ENCODE data around the gene TTC3.
"Not testable (repeated sequence)": the region's sequence is repeated elsewhere in the genome, so short reads cannot be mapped to it uniquely, and the experiment has no call there.

Gene TTC3

DNA sequence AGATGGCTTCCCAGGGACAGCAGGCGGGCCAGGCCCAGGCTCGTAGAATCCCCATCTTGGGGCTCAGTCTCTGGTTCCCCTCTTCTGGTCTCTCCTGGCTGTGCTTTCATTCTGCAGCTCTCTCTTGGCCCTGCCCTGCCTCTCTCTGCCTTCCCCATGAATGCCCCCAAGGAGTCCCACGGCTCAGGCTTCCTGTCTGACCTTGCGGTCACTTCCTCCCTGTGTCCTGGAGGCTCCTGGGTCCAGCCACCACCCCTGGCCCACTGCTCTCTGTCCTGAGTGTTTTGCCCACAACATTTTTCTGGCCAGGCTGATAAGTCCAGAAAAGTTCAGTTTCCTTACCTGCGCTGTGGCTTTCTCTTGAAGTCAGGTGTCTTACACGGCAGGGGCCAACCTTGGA, 29.2 kb upstream of the TTC3 start:
- H3K9ac ChIP-seq (ENCODE audit: low read length), result no peak overlapping the region
- peaks cover 42% of the 10 kb centered on the region for H3K27me3 ChIP-seq (ENCODE audit: control insufficient read depth, insufficient read depth, low read length)
- no peaks in the 10 kb centered on the region for H3K9me3 ChIP-seq (ENCODE audit: control insufficient read depth, insufficient read depth, low read depth, low read length)
- no peaks in the 10 kb centered on the region for H3K36me3 ChIP-seq (ENCODE audit: control insufficient read depth, insufficient read depth, low read length)
- no peak overlapping the region for H3K4me3 ChIP-seq (ENCODE audit: low read depth, low read length)
- H3K4me1 ChIP-seq (ENCODE audit: control insufficient read depth, insufficient read depth, low read length), result peaks cover 30% of the 10 kb centered on the region
- H3K27ac ChIP-seq (ENCODE audit: low read depth, low read length), result no peak overlapping the region

DNA sequence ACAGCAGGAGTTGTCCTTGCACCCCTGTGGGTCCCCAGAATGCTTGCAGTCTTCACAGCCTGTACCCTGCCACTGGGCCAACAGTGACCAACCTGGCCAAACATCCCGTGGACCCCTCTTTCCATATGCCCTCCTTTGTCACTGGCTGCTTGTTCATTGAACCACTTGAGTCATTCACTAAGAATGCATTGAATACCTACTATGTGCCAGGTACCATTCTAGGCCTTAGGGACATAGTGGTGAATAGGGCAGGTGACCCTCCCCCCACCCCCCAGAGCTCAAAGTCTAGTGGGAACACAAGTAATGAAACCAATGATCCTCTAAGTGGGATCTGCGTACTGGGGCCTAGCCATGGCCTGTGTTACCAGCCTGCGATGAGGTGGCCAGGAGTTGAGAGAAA, 28.4 kb upstream of the TTC3 start:
- peaks cover 44% of the 10 kb centered on the region for H3K27me3 ChIP-seq (ENCODE audit: control insufficient read depth, insufficient read depth, low read length)
- no peaks in the 10 kb centered on the region for H3K9me3 ChIP-seq (ENCODE audit: control insufficient read depth, insufficient read depth, low read depth, low read length)
- H3K27ac ChIP-seq (ENCODE audit: low read depth, low read length), result no peak overlapping the region
- H3K36me3 ChIP-seq (ENCODE audit: control insufficient read depth, insufficient read depth, low read length), result no peaks in the 10 kb centered on the region
- no peak overlapping the region for H3K9ac ChIP-seq (ENCODE audit: low read length)
- H3K4me3 ChIP-seq (ENCODE audit: low read depth, low read length), result no peak overlapping the region
- H3K4me1 ChIP-seq (ENCODE audit: control insufficient read depth, insufficient read depth, low read length), result peaks cover 26% of the 10 kb centered on the region

DNA sequence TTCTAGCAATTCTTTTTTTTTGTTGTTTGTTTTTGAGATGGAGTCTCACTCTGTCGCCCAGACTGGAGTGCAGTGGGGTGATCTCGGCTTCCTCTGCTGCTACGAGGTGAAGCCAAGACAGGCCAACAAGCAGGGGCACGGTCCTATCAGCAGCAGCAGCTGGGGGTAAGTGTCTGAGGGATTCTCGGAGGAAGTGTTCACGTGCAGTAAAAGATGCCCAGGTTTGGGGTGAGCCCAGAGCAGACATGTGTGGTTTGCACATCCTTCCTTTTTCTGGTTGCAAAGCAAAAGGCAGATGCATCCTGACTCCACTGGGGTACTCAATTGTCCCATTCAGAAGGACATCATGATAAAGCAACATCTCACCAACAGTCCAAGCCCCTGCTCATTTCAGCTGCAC, 27.9 kb upstream of the TTC3 start:
- Histone ChIP-seq H3K4me3 (ENCODE audit: low read depth, low read length) (no peak overlapping the region), H3K27ac (ENCODE audit: low read depth, low read length) (no peak overlapping the region), H3K27me3 (ENCODE audit: control insufficient read depth, insufficient read depth, low read length) (peaks cover 43% of the 10 kb centered on the region), H3K4me1 (ENCODE audit: control insufficient read depth, insufficient read depth, low read length) (peaks cover 26% of the 10 kb centered on the region), H3K9me3 (ENCODE audit: control insufficient read depth, insufficient read depth, low read depth, low read length) (no peaks in the 10 kb centered on the region), H3K36me3 (ENCODE audit: control insufficient read depth, insufficient read depth, low read length) (no peaks in the 10 kb centered on the region), H3K9ac (ENCODE audit: low read length) (no peak overlapping the region)

DNA sequence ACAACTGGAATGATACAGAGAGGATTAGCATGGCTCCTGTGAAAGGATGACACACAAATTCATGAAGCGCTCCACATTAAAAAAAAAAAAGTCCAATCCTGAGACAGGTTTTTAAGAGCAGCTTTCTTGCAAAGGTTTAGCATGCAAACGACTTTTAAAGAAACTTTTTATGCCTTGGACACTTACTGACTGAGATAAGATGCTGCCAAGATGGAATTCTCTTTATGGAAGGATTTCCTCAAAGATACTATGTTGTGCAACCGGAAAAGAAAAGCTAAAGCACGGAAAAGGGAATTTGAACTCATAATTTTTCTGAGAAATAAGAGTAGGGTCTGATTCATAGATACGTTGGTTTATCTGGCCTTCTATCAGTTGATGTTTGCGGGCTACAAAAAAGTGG, 27.5 kb upstream of the TTC3 start:
- no peak overlapping the region for H3K27ac ChIP-seq (ENCODE audit: low read depth, low read length)
- no peak overlapping the region for H3K9ac ChIP-seq (ENCODE audit: low read length)
- peaks cover 39% of the 10 kb centered on the region for H3K27me3 ChIP-seq (ENCODE audit: control insufficient read depth, insufficient read depth, low read length)
- H3K4me1 ChIP-seq (ENCODE audit: control insufficient read depth, insufficient read depth, low read length), result peaks cover 26% of the 10 kb centered on the region
- H3K36me3 ChIP-seq (ENCODE audit: control insufficient read depth, insufficient read depth, low read length), result no peaks in the 10 kb centered on the region
- no peaks in the 10 kb centered on the region for H3K9me3 ChIP-seq (ENCODE audit: control insufficient read depth, insufficient read depth, low read depth, low read length)
- no peak overlapping the region for H3K4me3 ChIP-seq (ENCODE audit: low read depth, low read length)

DNA sequence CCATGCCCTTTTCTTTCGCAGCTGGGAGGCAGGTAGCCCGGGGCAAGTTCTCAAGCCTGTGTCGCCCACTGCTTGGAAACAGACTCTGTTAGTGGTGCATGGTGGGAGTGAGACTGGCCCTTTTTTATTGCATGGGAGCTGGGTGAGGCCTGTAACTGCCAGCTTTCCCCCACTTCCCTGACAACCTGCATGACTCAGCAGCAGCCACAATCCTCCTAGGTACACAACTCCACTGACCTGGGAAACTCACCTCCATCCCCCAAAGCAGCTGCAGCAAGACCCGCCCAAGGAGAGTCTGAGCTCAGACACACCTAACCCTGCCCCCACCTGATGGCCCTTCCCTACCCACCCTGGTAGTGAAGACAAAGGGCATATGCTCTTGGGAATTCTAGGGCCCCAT, 26.0 kb upstream of the TTC3 start:
- no peak overlapping the region for H3K4me3 ChIP-seq (ENCODE audit: low read depth, low read length)
- no peaks in the 10 kb centered on the region for H3K9me3 ChIP-seq (ENCODE audit: control insufficient read depth, insufficient read depth, low read depth, low read length)
- peaks cover 25% of the 10 kb centered on the region for H3K27me3 ChIP-seq (ENCODE audit: control insufficient read depth, insufficient read depth, low read length)
- H3K27ac ChIP-seq (ENCODE audit: low read depth, low read length), result no peak overlapping the region
- H3K9ac ChIP-seq (ENCODE audit: low read length), result no peak overlapping the region
- H3K36me3 ChIP-seq (ENCODE audit: control insufficient read depth, insufficient read depth, low read length), result no peaks in the 10 kb centered on the region
- H3K4me1 ChIP-seq (ENCODE audit: control insufficient read depth, insufficient read depth, low read length), result peaks cover 19% of the 10 kb centered on the region

DNA sequence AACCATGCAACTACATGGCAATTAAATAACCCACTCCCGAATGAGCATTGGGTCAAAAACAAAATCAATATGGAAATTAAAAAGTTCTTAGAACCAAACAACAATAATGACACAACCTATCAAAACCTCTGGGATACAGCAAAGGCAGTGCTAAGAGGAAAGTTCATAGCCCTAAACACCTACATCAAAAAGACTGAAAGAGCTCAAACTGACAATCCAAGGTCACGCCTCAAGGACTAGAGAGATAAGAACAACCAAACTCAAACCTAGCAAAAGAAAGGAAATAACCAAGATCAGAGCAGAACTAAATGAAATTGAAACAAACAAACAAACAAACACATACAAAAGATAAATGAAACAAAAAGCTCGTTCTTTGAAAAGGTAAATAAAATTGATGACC, 23.3 kb upstream of the TTC3 start:
- H3K36me3 ChIP-seq (ENCODE audit: control insufficient read depth, insufficient read depth, low read length); H3K4me3 ChIP-seq (ENCODE audit: low read depth, low read length); H3K9ac ChIP-seq (ENCODE audit: low read length); H3K9me3 ChIP-seq (ENCODE audit: control insufficient read depth, insufficient read depth, low read depth, low read length); H3K27ac ChIP-seq (ENCODE audit: low read depth, low read length): not testable (repeated sequence)
- peaks cover 16% of the 10 kb centered on the region for H3K4me1 ChIP-seq (ENCODE audit: control insufficient read depth, insufficient read depth, low read length)
- H3K27me3 ChIP-seq (ENCODE audit: control insufficient read depth, insufficient read depth, low read length), result peaks cover 25% of the 10 kb centered on the region

DNA sequence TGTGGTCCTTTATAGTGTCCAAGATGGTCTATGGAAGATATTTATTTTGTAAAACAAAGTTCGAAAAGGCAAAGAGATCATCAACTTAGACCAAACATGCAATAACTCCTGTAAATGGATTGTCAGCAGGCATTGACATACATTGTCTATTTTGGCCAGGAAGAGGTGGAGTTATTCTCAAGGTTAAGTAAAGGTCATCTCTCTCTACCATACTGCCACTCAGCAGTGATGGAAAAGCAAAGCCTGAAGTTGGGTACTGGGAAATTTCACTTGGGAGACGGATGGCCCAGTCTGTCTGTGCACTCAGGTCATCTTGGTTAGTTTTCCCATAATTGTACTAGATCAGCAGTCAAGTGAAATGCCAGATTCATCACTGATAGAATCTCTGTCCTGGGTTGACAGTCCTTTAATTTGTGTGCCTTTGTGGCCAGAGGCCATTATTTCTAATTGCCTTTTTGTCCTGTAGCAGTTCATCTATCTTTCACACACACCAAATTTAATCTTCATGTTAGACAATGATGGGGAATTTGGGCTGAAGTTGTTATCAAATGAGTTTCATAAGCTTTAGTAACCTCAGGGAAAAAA, 17.7 kb upstream of the TTC3 start:
- H3K4me3 ChIP-seq (ENCODE audit: low read depth, low read length), result no peak overlapping the region
- H3K36me3 ChIP-seq (ENCODE audit: control insufficient read depth, insufficient read depth, low read length), result no peaks in the 10 kb centered on the region
- H3K27me3 ChIP-seq (ENCODE audit: control insufficient read depth, insufficient read depth, low read length), result no peaks in the 10 kb centered on the region; the same call in 1 of the 2 replicates
- H3K27ac ChIP-seq (ENCODE audit: low read depth, low read length), result no peak overlapping the region
- no peak overlapping the region for H3K9ac ChIP-seq (ENCODE audit: low read length)
- peaks cover 17% of the 10 kb centered on the region for H3K4me1 ChIP-seq (ENCODE audit: control insufficient read depth, insufficient read depth, low read length)
- H3K9me3 ChIP-seq (ENCODE audit: control insufficient read depth, insufficient read depth, low read depth, low read length), result peaks cover 12% of the 10 kb centered on the region

DNA sequence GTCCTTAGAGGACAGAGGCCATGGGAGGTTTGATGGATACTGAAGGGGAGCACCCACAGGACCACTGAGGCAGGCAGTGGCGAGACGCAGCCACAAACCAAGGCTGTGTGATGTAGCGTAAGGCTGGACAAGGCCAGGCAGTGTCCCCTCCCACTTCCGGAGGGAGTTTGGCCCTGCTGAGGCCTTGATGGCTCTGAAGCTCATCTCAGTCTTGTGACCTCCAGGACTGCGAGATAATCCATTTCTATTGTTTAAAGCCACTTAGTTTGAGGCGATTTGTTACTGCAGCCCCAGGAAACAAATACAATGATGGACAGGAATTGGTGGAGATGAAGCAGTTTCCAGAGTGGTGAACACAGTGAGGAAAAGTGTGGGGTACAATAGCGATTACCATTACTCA, 15.4 kb upstream of the TTC3 start:
- Histone ChIP-seq H3K9ac (ENCODE audit: low read length) (no peak overlapping the region), H3K27me3 (ENCODE audit: control insufficient read depth, insufficient read depth, low read length) (no peaks in the 10 kb centered on the region), H3K9me3 (ENCODE audit: control insufficient read depth, insufficient read depth, low read depth, low read length) (peaks cover 12% of the 10 kb centered on the region), H3K4me3 (ENCODE audit: low read depth, low read length) (no peak overlapping the region), H3K4me1 (ENCODE audit: control insufficient read depth, insufficient read depth, low read length) (peaks cover 24% of the 10 kb centered on the region), H3K27ac (ENCODE audit: low read depth, low read length) (no peak overlapping the region), H3K36me3 (ENCODE audit: control insufficient read depth, insufficient read depth, low read length) (no peaks in the 10 kb centered on the region)

DNA sequence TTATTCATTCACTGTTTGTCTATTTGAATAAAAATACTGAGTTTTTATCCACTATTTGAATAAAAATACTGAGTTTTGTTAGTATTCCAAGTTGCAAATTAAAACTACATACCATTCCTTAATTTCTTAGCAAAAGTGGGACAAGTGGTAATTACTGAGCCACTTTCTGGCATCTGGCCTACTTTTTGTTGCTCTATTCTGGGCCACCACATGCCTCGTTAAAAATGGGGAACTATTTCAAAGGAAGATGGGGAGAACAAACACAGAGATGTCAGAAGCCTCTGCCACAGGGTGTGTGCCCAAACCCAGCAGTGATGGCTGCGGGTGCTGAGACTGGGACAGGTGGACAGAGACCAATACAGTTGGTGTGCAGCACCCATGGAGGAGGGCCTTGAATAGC, 14.8 kb upstream of the TTC3 start:
- H3K27ac ChIP-seq (ENCODE audit: low read depth, low read length), result no peak overlapping the region

DNA sequence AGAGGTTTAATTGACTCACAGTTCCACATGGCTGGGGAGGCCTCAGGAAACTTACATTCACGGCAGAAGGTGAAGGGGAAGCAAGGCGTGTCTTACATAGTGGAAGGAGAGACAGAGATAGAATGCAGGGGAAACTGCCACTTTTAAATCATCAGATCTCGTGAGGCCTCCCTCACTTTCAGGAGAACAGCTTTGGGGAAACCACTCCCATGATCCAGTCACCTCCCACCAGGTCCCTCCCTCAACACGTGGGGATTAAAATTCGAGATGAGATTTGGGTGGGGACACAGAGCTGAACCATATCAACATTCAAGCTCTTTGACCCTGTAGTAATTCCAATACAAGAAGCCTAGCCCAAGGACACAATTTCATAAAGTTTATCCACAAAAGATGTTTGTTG, 13.9 kb upstream of the TTC3 start:
- H3K27ac ChIP-seq (ENCODE audit: low read depth, low read length), result no peak overlapping the region
- H3K9ac ChIP-seq (ENCODE audit: low read length), result no peak overlapping the region
- peaks cover 24% of the 10 kb centered on the region for H3K4me1 ChIP-seq (ENCODE audit: control insufficient read depth, insufficient read depth, low read length)
- H3K4me3 ChIP-seq (ENCODE audit: low read depth, low read length), result no peak overlapping the region
- H3K36me3 ChIP-seq (ENCODE audit: control insufficient read depth, insufficient read depth, low read length), result no peaks in the 10 kb centered on the region
- H3K27me3 ChIP-seq (ENCODE audit: control insufficient read depth, insufficient read depth, low read length), result no peaks in the 10 kb centered on the region
- peaks cover 12% of the 10 kb centered on the region for H3K9me3 ChIP-seq (ENCODE audit: control insufficient read depth, insufficient read depth, low read depth, low read length)

More for the DNA sequence above, 14.8 kb upstream of the TTC3 start:
- Histone ChIP-seq H3K9ac (ENCODE audit: low read length) (no peak overlapping the region), H3K36me3 (ENCODE audit: control insufficient read depth, insufficient read depth, low read length) (no peaks in the 10 kb centered on the region), H3K27me3 (ENCODE audit: control insufficient read depth, insufficient read depth, low read length) (no peaks in the 10 kb centered on the region), H3K4me1 (ENCODE audit: control insufficient read depth, insufficient read depth, low read length) (peaks cover 24% of the 10 kb centered on the region), H3K4me3 (ENCODE audit: low read depth, low read length) (no peak overlapping the region), H3K9me3 (ENCODE audit: control insufficient read depth, insufficient read depth, low read depth, low read length) (peaks cover 12% of the 10 kb centered on the region)

DNA sequence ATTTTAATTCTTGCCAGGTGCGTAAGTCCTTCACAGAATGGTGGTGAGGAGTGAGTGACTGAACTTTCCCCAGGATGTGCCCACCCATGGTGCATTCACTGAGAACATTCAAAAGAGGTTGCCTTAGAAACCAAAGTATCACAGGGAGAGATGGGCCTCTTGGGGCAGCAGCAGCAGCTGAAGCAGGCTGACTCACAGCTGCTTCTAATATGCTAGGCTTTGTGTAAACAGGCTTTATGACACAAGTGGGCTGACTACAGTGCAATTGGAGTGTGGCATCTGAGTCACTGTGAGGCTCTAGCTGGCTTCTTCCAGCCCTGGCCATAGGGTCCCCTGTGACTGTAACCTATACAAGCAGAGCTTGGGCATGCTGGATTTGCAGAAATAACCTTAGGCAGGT, 12.8 kb upstream of the TTC3 start:
- H3K4me1 ChIP-seq (ENCODE audit: control insufficient read depth, insufficient read depth, low read length), result peaks cover 24% of the 10 kb centered on the region
- no peak overlapping the region for H3K9ac ChIP-seq (ENCODE audit: low read length)
- H3K36me3 ChIP-seq (ENCODE audit: control insufficient read depth, insufficient read depth, low read length), result no peaks in the 10 kb centered on the region; the same call in 1 of the 2 replicates
- no peaks in the 10 kb centered on the region for H3K27me3 ChIP-seq (ENCODE audit: control insufficient read depth, insufficient read depth, low read length)
- H3K9me3 ChIP-seq (ENCODE audit: control insufficient read depth, insufficient read depth, low read depth, low read length), result peaks cover 12% of the 10 kb centered on the region
- no peak overlapping the region for H3K4me3 ChIP-seq (ENCODE audit: low read depth, low read length)
- H3K27ac ChIP-seq (ENCODE audit: low read depth, low read length), result no peak overlapping the region
